ENCODE data around the gene RREB1.

GRCh38 chr6:7255918-7256317, 148.2 kb downstream of the RREB1 start:
- TF ChIP-seq CTCF (IDR thresholded peaks at IDR 0.05) = no peak
- no peak for TF ChIP-seq POLR2A (IDR thresholded peaks at IDR 0.05)

Data from suprapubic skin (tissue), 3 donors.